ENCODE data around the gene GRIK3. TPM values are rescaled to one million over a fixed set of nuclear protein-coding genes. Genes with fewer than 3 reads are reported as not detected.

GRIK3 gene
- total and polyA plus RNA-seq, 12 donors, result 0.09 to 3.1 (median 0.69) TPM

GRCh38 chr1:36996106-36996505, 38.2 kb downstream of the GRIK3 start:
- H3K36me3 ChIP-seq (replicated peaks in 1 of 2), result no peaks in the 10 kb centered on the region
- WGBS, 4 donors, result 84 to 96% (median 95%) methylated on average over 7 of the region's 7 CpGs
- TF ChIP-seq CTCF (IDR thresholded peaks at IDR 0.05) (no peak), POLR2A (IDR thresholded peaks at IDR 0.05) (no peak)
- no peaks in the 10 kb centered on the region for H3K27me3 ChIP-seq
- no peak overlapping the region for H3K4me3 ChIP-seq
- no peaks in the 10 kb centered on the region for H3K9me3 ChIP-seq (replicated peaks in 1 of 3)
- DNase-seq, result no peak
- H3K27ac ChIP-seq, result no peak overlapping the region
- intact Hi-C loops (cut with DNase I), result no loop called here
- no peaks in the 10 kb centered on the region for H3K4me1 ChIP-seq (replicated peaks in 1 of 2)

- Histone ChIP-seq H3K9me3 (replicated peaks in 1 of 3) (no peaks in the 10 kb centered on the region), H3K4me3 (no peak overlapping the region), H3K27me3 (no peaks in the 10 kb centered on the region), H3K27ac (no peak overlapping the region), H3K4me1 (replicated peaks in 1 of 2) (no peaks in the 10 kb centered on the region), H3K36me3 (replicated peaks in 1 of 2) (no peaks in the 10 kb centered on the region)
- no peak for DNase-seq
- intact Hi-C loops (cut with DNase I), result no loop called here
- TF ChIP-seq POLR2A (IDR thresholded peaks at IDR 0.05), result no peak
- TF ChIP-seq CTCF (IDR thresholded peaks at IDR 0.05), result no peak
- 45 to 56% (median 53%) methylated on average over 7 to 8 of the region's 8 CpGs for WGBS, 4 donors
These were observed 39.4 kb downstream of the GRIK3 start for GRCh38 chr1:36994868-36995267.

- Histone ChIP-seq H3K27ac (no peak overlapping the region), H3K36me3 (replicated peaks in 1 of 2) (no peaks in the 10 kb centered on the region), H3K4me3 (no peak overlapping the region), H3K27me3 (no peaks in the 10 kb centered on the region), H3K4me1 (replicated peaks in 1 of 2) (no peaks in the 10 kb centered on the region), H3K9me3 (replicated peaks in 1 of 3) (no peaks in the 10 kb centered on the region)
- intact Hi-C loops (cut with DNase I), result no loop called here
- 45 to 91% (median 86%) methylated on average over 2 of the region's 2 CpGs for WGBS, 4 donors
- DNase-seq, result no peak
- TF ChIP-seq CTCF (IDR thresholded peaks at IDR 0.05) (no peak), POLR2A (IDR thresholded peaks at IDR 0.05) (no peak)
These were observed 40.0 kb downstream of the GRIK3 start for GRCh38 chr1:36994294-36994693.

GRCh38 chr1:36992139-36992943, 42.0 kb downstream of the GRIK3 start:
- Histone ChIP-seq H3K9me3 (replicated peaks in 1 of 3) (no peaks in the 10 kb centered on the region), H3K27ac (no peak overlapping the region), H3K4me1 (replicated peaks in 1 of 2) (no peaks in the 10 kb centered on the region), H3K27me3 (no peaks in the 10 kb centered on the region), H3K36me3 (replicated peaks in 1 of 2) (no peaks in the 10 kb centered on the region), H3K4me3 (no peak overlapping the region)
- intact Hi-C loops (cut with DNase I), result no loop called here
- 85 to 90% (median 88%) methylated on average over 8 of the region's 8 CpGs for WGBS, 4 donors
- TF ChIP-seq CTCF (IDR thresholded peaks at IDR 0.05), result no peak
- TF ChIP-seq POLR2A (IDR thresholded peaks at IDR 0.05), result no peak
- DNase-seq, result no peak
